Activated CD8-positive, alpha-beta memory T cell treated with anti-CD3 and anti-CD28 coated beads for 24 hours (primary cell): ENCODE data around the gene TMCO1.
"Not testable (repeated sequence)": the region's sequence is repeated elsewhere in the genome, so short reads cannot be mapped to it uniquely, and the experiment has no call there.

Experiments used
- DNase-seq: peaks from one replicate; pipeline ENCODE4 v3.0.0-alpha.2; 2020

TMCO1 gene

GRCh38 chr1:165683848-165684485, 84.7 kb downstream of the TMCO1 start:
- no peak for DNase-seq

- not testable (repeated sequence) for DNase-seq
Observed at GRCh38 chr1:165680773-165681172, 87.9 kb downstream of the TMCO1 start.

DNA sequence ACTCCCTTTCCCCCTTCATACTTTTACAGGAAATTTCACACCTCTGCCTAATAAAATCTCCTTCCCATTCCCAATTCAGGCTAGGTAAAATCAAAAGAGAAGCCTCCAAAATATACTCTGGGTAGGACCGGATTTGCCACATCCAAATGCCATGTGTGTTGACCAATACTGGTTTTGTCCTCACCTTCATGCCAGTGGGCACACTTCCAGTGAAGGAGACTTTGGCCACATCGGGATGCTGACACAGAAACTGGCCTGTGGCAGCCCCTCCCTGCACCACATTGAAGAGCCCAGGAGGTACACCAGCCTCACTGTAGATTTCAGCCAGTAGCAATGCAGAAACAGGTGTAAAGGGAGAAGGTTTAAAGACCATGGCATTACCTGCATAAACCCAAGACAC, 88.4 kb downstream of the TMCO1 start:
- DNase-seq = no peak

GRCh38 chr1:165679282-165680036, 89.2 kb downstream of the TMCO1 start:
- no peak for DNase-seq

DNA sequence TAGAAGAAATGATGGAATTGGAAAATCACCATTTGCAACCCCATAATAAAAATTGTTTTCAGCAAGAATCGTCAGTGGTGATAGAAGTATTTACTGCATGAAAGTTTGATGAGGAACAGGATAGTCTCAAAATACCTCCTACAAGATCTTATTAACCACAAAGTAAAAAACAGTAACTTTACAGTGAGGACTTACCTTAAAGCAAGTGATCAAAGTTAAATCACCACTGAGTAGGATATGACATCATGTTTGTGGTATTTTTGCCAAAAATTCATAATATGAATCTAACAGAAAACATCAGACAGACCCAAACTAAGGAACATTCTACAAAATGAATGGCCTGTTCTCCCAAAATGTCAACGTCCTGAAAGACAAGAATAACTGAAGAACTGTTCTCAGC, 90.2 kb downstream of the TMCO1 start:
- no peak for DNase-seq
